ENCODE results near the gene SLX4IP. TPM values are rescaled to one million over a fixed set of nuclear protein-coding genes. Genes with fewer than 3 reads are reported as not detected.

Gene SLX4IP
- total RNA-seq, 4 donors from 2014 or later = 1.3 to 3.0 (median 1.9) TPM

- Histone ChIP-seq H3K36me3 (no peaks in the 10 kb centered on the region), H3K9me3 (no peaks in the 10 kb centered on the region), H3K4me1 (peaks cover 0 to 34% (median 9%) of the 10 kb centered on the region in 3 donors), H3K4me3 (no peak overlapping the region), H3K27ac (peak overlapping the region in 1 of 4 donors; percentile 48), H3K27me3 (no peaks in the 10 kb centered on the region)
- WGBS, 2 donors (ENCODE audit: low coverage in 1 of 2) = 22 to 26% methylated on average over 2 of the region's 2 CpGs
- no peak for ATAC-seq
- TF ChIP-seq POLR2A (IDR thresholded peaks at IDR 0.05) = no peak
- no peak for TF ChIP-seq EP300 (IDR thresholded peaks at IDR 0.05)
- no peak for TF ChIP-seq POLR2AphosphoS5 (IDR thresholded peaks at IDR 0.05)
- TF ChIP-seq CTCF (IDR thresholded peaks at IDR 0.05) = no peak
These were observed 33.3 kb downstream of the SLX4IP start for GRCh38 chr20:10468340-10468845.

DNA sequence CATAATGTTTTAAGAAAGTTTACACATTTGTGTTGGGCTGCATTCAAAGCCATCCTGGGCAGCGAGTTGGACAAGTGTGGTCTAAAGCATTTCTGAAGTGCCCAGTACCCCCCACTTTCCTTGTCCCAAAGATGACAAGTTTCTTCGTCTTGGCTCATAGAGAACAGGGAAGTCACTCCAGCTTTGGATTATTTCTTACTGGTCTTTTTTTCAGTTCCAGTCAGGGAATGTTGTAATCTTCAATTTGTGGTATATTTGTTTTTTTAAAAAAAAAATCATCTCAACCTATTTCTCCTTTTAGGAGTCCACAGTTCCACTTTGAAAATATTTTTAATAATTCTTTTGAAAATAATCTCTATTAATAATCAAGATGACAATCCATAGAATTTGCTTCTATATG is 34.0 kb downstream of the SLX4IP start:
- ATAC-seq = no peak
- no peak overlapping the region for H3K4me3 ChIP-seq
- no peak overlapping the region for H3K27ac ChIP-seq
- H3K9me3 ChIP-seq = no peaks in the 10 kb centered on the region
- peaks cover 0 to 34% (median 9%) of the 10 kb centered on the region in 3 donors for H3K4me1 ChIP-seq
- no peak for TF ChIP-seq CTCF (IDR thresholded peaks at IDR 0.05)
- TF ChIP-seq POLR2AphosphoS5 (IDR thresholded peaks at IDR 0.05) = no peak
- TF ChIP-seq EP300 (IDR thresholded peaks at IDR 0.05) = no peak
- TF ChIP-seq POLR2A (IDR thresholded peaks at IDR 0.05) = no peak
- H3K36me3 ChIP-seq = no peaks in the 10 kb centered on the region
- H3K27me3 ChIP-seq = no peaks in the 10 kb centered on the region
- WGBS, 2 donors (ENCODE audit: low coverage in 1 of 2) = 65 to 76% methylated on average over 2 of the region's 2 CpGs

GRCh38 chr20:10469599-10469998 is 34.5 kb downstream of the SLX4IP start:
- TF ChIP-seq EP300 (IDR thresholded peaks at IDR 0.05) (no peak), CTCF (IDR thresholded peaks at IDR 0.05) (peak; percentile 39 to 62 (median 56)), POLR2A (IDR thresholded peaks at IDR 0.05) (no peak), POLR2AphosphoS5 (IDR thresholded peaks at IDR 0.05) (no peak)
- no peak overlapping the region for H3K4me3 ChIP-seq
- H3K27ac ChIP-seq = no peak overlapping the region
- ATAC-seq = peak; percentile 65
- 8 to 11% methylated on average over 3 to 4 of the region's 7 CpGs for WGBS, 2 donors (ENCODE audit: low coverage in 1 of 2)
- peaks cover 0 to 38% (median 9%) of the 10 kb centered on the region in 3 donors for H3K4me1 ChIP-seq
- no peaks in the 10 kb centered on the region for H3K27me3 ChIP-seq
- H3K9me3 ChIP-seq = no peaks in the 10 kb centered on the region
- no peaks in the 10 kb centered on the region for H3K36me3 ChIP-seq

- H3K27me3 ChIP-seq = no peaks in the 10 kb centered on the region
- TF ChIP-seq POLR2A (IDR thresholded peaks at IDR 0.05) (no peak), EP300 (IDR thresholded peaks at IDR 0.05) (no peak)
- peaks cover 0 to 42% (median 9%) of the 10 kb centered on the region in 3 donors for H3K4me1 ChIP-seq
- no peak for ATAC-seq
- 88 to 95% methylated on average over 5 to 6 of the region's 6 CpGs for WGBS, 2 donors (ENCODE audit: low coverage in 1 of 2)
- H3K36me3 ChIP-seq = no peaks in the 10 kb centered on the region
- no peaks in the 10 kb centered on the region for H3K9me3 ChIP-seq
- H3K27ac ChIP-seq = no peak overlapping the region
- no peak overlapping the region for H3K4me3 ChIP-seq
These were observed 35.2 kb downstream of the SLX4IP start for GRCh38 chr20:10470276-10470675.

- ATAC-seq = no peak
- TF ChIP-seq CTCF (IDR thresholded peaks at IDR 0.05) (no peak), EP300 (IDR thresholded peaks at IDR 0.05) (no peak), POLR2A (IDR thresholded peaks at IDR 0.05) (no peak), POLR2AphosphoS5 (IDR thresholded peaks at IDR 0.05) (no peak)
- Histone ChIP-seq H3K27ac (no peak overlapping the region), H3K9me3 (no peaks in the 10 kb centered on the region), H3K4me1 (peaks cover 0 to 21% (median 6%) of the 10 kb centered on the region in 3 donors), H3K4me3 (no peak overlapping the region), H3K27me3 (no peaks in the 10 kb centered on the region), H3K36me3 (no peaks in the 10 kb centered on the region)
- 73 to 86% methylated on average over 2 of the region's 2 CpGs for WGBS, 2 donors (ENCODE audit: low coverage in 1 of 2)
These were observed 37.8 kb downstream of the SLX4IP start for GRCh38 chr20:10472871-10473270.

Measured in gastroesophageal sphincter (tissue), 4 donors.